Inferior parietal cortex (tissue), 1 donor: ENCODE results near the gene NDUFAB1.
"Not testable (repeated sequence)": the region's sequence is repeated elsewhere in the genome, so short reads cannot be mapped to it uniquely, and the experiment has no call there.

ENCODE experiments used
- DNase-seq: peaks from one replicate; pipeline ENCODE4 v3.0.0-alpha.2; 2016; ENCODE audit errors: extremely low spot score

NDUFAB1 gene

GRCh38 chr16:23584186-23585076, 11.7 kb downstream of the NDUFAB1 start:
- no peak for DNase-seq

- DNase-seq: not testable (repeated sequence)
These were observed 12.8 kb downstream of the NDUFAB1 start for GRCh38 chr16:23583271-23583670.

- no peak for DNase-seq
These were observed 14.4 kb downstream of the NDUFAB1 start for GRCh38 chr16:23581764-23582163.

- DNase-seq: no peak
These were observed 15.7 kb downstream of the NDUFAB1 start for GRCh38 chr16:23580391-23580790.

- no peak for DNase-seq
These were observed 16.7 kb downstream of the NDUFAB1 start for GRCh38 chr16:23579371-23579770.

- no peak for DNase-seq
These were observed 17.9 kb downstream of the NDUFAB1 start for GRCh38 chr16:23578101-23578830.

GRCh38 chr16:23577493-23577892, 18.6 kb downstream of the NDUFAB1 start:
- DNase-seq: no peak

- DNase-seq: no peak
These were observed 20.3 kb downstream of the NDUFAB1 start for GRCh38 chr16:23575834-23576233.

- no peak for DNase-seq
These were observed 22.3 kb downstream of the NDUFAB1 start for GRCh38 chr16:23573817-23574216.

- no peak for DNase-seq
These were observed 23.7 kb downstream of the NDUFAB1 start for GRCh38 chr16:23572394-23572793.

- no peak for DNase-seq
These were observed 24.2 kb downstream of the NDUFAB1 start for GRCh38 chr16:23571895-23572294.

GRCh38 chr16:23570992-23571632, 25.0 kb downstream of the NDUFAB1 start:
- no peak for DNase-seq

GRCh38 chr16:23567602-23568001, 28.5 kb downstream of the NDUFAB1 start:
- no peak for DNase-seq

- DNase-seq: no peak
These were observed 29.4 kb downstream of the NDUFAB1 start for GRCh38 chr16:23566724-23567123.

- no peak for DNase-seq
These were observed 31.3 kb downstream of the NDUFAB1 start for GRCh38 chr16:23564575-23565363.

- no peak for DNase-seq
These were observed 32.9 kb downstream of the NDUFAB1 start for GRCh38 chr16:23563186-23563585.

- DNase-seq: no peak
These were observed 33.6 kb downstream of the NDUFAB1 start for GRCh38 chr16:23562505-23562904.

- DNase-seq: no peak
These were observed 34.5 kb downstream of the NDUFAB1 start for GRCh38 chr16:23561586-23561985.

GRCh38 chr16:23557779-23558702, 38.1 kb downstream of the NDUFAB1 start:
- DNase-seq: no peak
